ENCODE measurements around the gene VKORC1.

Gene VKORC1

DNA sequence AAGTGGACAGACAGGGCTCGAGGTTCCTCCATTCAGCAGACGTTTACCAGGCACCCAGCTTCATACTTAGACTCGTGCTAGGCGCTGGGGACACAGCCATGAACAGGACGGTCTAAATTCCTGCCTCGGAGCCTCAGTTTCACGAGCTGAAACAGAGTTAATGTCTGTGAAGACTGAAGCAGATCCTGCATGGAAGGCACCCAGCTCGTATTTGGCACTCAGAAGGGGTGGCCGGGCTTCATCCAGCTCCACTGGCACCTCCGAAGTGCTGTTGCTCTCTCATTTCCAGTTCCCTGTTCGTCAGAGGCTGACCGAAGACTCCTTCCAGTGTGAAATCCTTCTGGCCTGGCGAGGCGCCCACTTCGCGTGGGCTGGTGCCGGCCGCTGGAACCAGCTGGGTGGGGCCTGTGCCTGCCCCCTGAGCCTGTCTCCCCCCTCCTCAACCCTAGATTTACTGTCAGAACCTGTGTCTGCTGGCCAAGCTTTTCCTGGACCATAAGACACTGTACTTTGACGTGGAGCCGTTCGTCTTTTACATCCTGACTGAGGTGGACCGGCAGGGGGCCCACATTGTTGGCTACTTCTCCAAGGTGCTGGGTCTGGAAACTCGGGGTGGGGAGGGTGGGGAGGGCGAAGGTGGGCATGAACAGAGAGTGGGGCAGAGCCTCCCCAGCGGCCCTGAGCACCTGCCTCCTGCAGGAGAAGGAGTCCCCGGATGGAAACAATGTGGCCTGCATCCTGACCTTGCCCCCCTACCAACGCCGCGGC lies 35.2 kb upstream of the VKORC1 start:
- TF ChIP-seq, protein P1, sequence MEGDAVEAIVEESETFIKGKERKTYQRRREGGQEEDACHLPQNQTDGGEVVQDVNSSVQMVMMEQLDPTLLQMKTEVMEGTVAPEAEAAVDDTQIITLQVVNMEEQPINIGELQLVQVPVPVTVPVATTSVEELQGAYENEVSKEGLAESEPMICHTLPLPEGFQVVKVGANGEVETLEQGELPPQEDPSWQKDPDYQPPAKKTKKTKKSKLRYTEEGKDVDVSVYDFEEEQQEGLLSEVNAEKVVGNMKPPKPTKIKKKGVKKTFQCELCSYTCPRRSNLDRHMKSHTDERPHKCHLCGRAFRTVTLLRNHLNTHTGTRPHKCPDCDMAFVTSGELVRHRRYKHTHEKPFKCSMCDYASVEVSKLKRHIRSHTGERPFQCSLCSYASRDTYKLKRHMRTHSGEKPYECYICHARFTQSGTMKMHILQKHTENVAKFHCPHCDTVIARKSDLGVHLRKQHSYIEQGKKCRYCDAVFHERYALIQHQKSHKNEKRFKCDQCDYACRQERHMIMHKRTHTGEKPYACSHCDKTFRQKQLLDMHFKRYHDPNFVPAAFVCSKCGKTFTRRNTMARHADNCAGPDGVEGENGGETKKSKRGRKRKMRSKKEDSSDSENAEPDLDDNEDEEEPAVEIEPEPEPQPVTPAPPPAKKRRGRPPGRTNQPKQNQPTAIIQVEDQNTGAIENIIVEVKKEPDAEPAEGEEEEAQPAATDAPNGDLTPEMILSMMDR (conservative IDR thresholded peaks at IDR 0.05; ENCODE audit: low read length), result no peak
- H3K4me3 ChIP-seq (ENCODE audit: low read length), result no peak overlapping the region
- DNase-seq (ENCODE audit: low read depth), result no peak

DNA sequence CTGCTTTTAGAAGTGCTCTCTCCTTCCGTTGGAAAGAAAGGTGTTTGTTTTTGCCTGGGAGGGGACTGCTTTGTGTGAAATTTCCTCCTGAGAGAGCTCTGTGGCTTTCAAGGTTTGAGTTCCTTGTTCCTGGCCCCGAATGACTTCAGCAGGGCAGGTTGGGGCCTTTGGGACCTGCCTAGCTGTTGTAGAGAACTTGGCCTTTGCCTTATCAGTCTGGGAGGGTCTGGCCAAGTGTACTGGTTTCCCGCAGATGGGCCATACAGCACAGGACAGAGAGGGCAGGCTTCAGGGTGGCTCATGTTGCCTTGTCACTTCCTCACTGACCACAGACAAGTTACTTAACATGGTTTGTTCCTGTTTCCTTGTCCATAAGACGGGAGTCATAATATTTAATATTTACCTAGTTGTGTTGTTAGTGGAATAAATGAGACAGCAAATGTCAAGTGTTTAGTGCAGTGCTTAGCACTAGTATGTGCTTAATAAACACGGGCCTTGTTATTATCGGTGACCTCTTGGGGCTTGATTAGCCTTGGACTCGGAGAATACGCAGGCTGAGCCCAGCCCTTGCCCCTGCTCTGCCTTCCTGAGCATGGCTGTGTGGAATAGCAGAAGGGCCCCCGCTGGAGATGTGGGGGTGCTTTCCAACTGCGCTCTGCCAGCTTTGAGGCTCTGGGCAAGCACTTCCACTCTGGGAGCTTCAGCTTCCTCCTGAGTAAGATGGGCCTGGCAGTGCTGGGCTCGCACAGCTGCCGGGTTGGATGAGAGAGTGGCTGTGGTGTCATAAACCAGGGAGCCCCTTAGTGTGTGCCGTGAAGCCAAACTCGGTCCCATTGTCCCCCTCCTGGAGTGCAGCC lies 34.3 kb upstream of the VKORC1 start:
- DNase-seq (ENCODE audit: low read depth), result no peak
- no peak overlapping the region for H3K4me3 ChIP-seq (ENCODE audit: low read length)
- TF ChIP-seq, protein P1 (conservative IDR thresholded peaks at IDR 0.05; ENCODE audit: low read length), result no peak

DNA sequence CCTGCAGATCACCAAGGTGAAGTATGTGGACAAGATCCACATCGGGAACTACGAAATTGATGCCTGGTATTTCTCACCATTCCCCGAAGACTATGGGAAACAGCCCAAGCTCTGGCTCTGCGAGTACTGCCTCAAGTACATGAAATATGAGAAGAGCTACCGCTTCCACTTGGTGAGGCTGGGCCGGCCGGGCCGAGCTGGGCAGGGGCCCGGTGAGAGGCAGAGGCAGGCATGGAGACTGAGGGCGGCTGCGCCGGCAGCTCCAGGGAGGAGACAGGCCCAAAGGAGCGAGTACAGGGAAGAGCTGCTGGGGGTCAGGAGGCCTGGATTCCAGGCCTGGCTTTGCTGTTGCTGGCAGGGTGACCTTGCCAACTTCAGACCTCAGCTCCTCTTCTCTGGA lies 32.6 kb upstream of the VKORC1 start:
- no peak for DNase-seq (ENCODE audit: low read depth)
- TF ChIP-seq, protein P1 (conservative IDR thresholded peaks at IDR 0.05; ENCODE audit: low read length), result no peak
- H3K4me3 ChIP-seq (ENCODE audit: low read length), result no peak overlapping the region

DNA sequence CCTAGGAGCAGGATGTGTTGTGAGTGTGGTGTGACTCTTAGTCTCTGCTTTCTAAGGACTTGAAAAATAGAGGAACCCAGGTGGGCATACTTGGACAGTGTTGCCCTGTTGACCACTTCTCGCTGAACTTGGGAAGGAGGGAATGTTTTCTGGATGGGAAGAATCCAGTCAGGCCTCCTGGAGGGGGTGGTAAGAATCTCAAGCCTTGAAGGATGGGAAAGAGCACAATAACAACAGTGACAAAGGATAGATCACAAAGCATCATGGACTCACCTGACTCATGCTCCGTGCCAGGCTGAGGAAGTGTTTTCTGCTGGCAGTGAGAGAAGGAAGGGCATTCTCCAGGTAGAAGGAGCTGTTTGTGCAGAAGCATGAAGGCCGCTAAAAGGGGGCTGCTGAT lies 31.2 kb upstream of the VKORC1 start:
- no peak for DNase-seq (ENCODE audit: low read depth)
- TF ChIP-seq, protein P1 (conservative IDR thresholded peaks at IDR 0.05; ENCODE audit: low read length), result no peak
- H3K4me3 ChIP-seq (ENCODE audit: low read length), result no peak overlapping the region

DNA sequence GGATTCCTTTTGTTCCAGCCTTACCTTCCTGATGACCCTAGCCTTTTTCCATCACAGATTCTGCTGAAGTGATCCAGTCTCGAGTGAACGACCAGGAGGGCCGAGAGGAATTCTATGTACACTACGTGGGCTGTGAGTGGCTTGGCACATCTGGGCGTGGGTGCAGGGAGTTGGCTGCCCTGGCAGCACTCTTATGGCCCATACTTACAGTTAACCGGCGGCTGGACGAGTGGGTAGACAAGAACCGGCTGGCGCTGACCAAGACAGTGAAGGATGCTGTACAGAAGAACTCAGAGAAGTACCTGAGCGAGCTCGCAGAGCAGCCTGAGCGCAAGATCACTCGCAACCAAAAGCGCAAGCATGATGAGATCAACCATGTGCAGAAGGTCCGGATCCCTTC lies 25.5 kb upstream of the VKORC1 start:
- TF ChIP-seq, protein P1 (conservative IDR thresholded peaks at IDR 0.05; ENCODE audit: low read length), result no peak
- H3K4me3 ChIP-seq (ENCODE audit: low read length), result no peak overlapping the region
- no peak for DNase-seq (ENCODE audit: low read depth)

DNA sequence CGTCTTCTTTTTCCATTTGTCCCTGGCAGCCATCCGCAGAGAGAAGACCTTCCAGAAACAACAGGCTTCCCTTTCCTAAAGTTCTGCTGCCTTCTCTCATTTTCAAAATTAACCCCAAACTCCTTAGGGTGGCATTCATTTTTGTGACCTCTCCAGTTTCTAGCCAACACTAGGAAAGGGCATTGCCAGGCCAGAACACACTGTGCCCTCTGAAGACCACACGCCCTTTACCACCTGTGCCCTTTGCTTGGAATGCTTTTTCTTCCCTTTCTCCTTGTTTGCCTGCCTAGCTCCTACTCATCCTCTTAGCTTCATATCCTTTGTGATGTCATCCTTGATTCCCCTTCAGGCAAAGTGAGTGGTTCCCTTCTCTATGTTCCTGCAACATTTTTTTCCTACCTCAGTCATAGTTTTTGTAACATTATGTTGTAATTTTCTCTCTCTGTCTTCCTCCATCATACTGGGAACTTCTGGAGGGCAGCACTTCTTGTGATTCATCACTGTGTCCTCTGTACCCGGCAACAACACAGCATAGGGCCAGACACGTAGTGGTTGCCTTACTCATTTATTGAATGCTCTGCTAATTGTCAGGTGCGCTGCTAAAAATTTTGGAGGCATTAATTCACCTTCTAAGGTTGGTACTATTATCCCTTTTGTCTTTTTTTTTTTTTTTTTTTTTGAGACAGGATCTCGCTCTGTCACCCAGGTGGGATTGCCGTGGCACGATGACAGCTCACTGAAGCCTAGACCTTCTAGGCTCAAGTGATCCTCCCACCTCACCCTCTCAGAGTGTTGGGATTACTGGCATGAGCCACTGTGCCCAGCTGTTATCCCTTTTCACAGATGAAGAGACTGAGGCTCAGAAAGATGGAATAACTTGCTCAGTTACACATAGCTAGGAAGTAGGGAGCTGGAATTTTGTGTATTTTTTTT lies 23.9 kb upstream of the VKORC1 start:
- peak overlapping the region; percentile 87 for H3K4me3 ChIP-seq (ENCODE audit: low read length)
- peak; percentile 75 for DNase-seq (ENCODE audit: low read depth)
- TF ChIP-seq, protein P1 (conservative IDR thresholded peaks at IDR 0.05; ENCODE audit: low read length), result no peak
